IMR-90 (cell line): Measurements from ENCODE around the gene ATG101.

Experiments
- CEBPB ChIP-seq: IDR thresholded peaks from 2 replicates; pipeline ENCODE4 v1.6.1; 2012; ENCODE audit warnings: low read depth, low read length, improper control_type of control experiment
- CTCF ChIP-seq: conservative IDR thresholded peaks from 2 replicates; pipeline ENCODE4 v1.5.1; 2012; ENCODE audit warnings: mild to moderate bottlenecking, low read depth, low read length, improper control_type of control experiment
- POLR2A ChIP-seq: IDR thresholded peaks from 2 replicates; pipeline ENCODE4 v1.6.1; 2012; ENCODE audit warnings: mild to moderate bottlenecking, low read depth, low read length
- RAD21 ChIP-seq: IDR thresholded peaks from 2 replicates; pipeline ENCODE4 v1.6.1; 2012; ENCODE audit warnings: low read length, improper control_type of control experiment
- RCOR1 ChIP-seq: IDR thresholded peaks from 2 replicates; pipeline ENCODE4 v1.6.1; 2012; ENCODE audit warnings: mild to moderate bottlenecking, low read length, improper control_type of control experiment; ENCODE audit not compliant: insufficient replicate concordance
- RFX5 ChIP-seq: IDR thresholded peaks from 2 replicates; pipeline ENCODE4 v1.8.0; 2012; ENCODE audit warnings: low read depth, mild to moderate bottlenecking, low read length, moderate library complexity
- SMC3 ChIP-seq: fragments of 150-350 bp; IDR thresholded peaks from 2 replicates; pipeline ENCODE4 v1.6.1; 2016; ENCODE audit warnings: low read depth, mild to moderate bottlenecking, antibody characterized with exemption, low read length, moderate library complexity
- USF2 ChIP-seq: fragments of 150-350 bp; IDR thresholded peaks from 2 replicates; pipeline ENCODE4 v1.6.1; 2017; ENCODE audit warnings: mild to moderate bottlenecking, antibody characterized with exemption, low read length, low read depth
- TF ChIP-seq, protein P1 (sequence below): fragments of 150-350 bp; IDR thresholded peaks from 2 replicates; pipeline ENCODE4 v1.6.1; 2016; ENCODE audit warnings: low read depth, mild to moderate bottlenecking, low read length, moderate library complexity, borderline replicate concordance

DNA sequence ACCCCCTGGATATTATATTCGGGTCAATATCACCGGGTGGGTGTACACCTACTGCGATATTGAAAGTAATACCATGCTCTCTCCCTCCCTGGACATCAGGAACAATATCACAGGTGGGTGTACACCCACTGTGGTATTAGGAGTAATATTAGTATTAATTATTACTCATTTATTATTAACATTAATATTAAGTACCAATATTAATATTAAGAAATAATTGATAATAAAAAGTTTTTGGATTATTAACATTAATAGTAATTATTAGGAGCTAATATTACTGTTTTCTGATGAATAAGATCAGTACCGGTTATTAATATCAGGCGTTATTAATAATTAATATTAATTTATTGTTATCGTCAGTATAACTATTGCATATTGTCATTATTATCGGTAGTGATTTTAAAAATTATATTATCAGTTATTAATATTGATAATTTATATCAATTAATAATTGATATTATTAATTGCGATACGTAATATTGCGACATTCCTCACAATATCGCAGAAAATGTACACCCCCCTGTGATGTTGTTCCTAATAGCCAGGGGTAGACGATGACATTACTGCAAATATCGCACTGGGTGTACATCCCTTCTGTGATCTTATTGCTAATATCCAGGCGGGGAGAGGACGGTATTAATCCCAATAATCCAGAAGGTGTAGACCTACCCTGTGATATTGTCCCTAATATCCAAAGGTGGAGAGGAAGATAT is 26.7 kb downstream of the ATG101 start:
- TF ChIP-seq POLR2A (no peak), CTCF (no peak), RAD21 (no peak), SMC3 (no peak), RCOR1 (no peak), CEBPB (peak; percentile 27; the same call in 1 of the 2 replicates), USF2 (no peak), RFX5 (no peak)
- TF ChIP-seq, protein P1, sequence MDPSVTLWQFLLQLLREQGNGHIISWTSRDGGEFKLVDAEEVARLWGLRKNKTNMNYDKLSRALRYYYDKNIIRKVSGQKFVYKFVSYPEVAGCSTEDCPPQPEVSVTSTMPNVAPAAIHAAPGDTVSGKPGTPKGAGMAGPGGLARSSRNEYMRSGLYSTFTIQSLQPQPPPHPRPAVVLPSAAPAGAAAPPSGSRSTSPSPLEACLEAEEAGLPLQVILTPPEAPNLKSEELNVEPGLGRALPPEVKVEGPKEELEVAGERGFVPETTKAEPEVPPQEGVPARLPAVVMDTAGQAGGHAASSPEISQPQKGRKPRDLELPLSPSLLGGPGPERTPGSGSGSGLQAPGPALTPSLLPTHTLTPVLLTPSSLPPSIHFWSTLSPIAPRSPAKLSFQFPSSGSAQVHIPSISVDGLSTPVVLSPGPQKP: no peak
